HG03457 (cell line): Measurements from ENCODE around the gene TMEM63C.

ENCODE experiments used
- ATAC-seq: cut with Tn5 transposase; IDR thresholded peaks from one replicate; pipeline ENCODE4 v1.9.1; 2021; ENCODE audit warnings: moderate number of reproducible peaks; ENCODE audit not compliant: unreplicated experiment

The TMEM63C gene

DNA sequence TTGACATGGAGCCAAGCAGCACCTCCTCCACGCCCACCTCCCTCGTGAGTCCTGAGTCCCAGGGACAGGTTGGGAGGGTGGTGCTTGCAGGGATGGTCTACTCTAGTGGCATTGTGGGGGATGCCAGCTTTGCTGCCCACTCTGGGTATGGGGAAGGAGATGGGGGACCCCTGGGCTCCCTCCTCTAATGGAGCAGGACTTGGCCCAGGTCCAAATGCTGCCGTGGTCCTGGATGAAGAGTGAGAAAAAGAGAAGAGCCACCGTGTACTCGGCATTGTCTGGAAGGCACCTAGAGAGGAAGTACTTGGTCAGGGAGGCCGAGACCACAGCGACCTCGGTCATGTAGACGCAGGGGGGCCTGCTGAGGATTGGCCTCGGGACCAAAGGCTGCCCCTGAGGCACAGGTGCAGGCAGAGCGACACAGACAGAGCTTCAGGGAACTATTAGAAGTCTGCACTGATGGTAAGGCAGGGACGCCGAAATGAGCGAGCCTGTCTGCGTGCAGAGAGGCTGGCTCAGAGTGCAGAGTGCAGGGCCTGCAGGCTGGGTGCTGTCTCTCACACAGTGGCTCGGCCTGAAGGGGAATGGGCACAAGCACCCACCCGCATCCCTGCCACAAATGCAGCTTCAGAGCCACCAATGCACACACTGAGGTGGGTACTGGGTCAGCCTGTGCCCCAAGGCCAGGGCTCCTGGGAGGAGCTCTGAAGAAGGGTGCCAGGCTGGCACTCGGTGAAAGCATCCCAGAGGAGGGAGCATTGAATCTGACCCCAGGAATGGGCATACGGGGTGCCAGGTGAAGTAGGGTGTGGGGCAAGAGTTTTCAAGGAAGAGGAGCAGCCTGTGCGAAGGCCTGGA, 72.0 kb downstream of the TMEM63C start:
- ATAC-seq: no peak

DNA sequence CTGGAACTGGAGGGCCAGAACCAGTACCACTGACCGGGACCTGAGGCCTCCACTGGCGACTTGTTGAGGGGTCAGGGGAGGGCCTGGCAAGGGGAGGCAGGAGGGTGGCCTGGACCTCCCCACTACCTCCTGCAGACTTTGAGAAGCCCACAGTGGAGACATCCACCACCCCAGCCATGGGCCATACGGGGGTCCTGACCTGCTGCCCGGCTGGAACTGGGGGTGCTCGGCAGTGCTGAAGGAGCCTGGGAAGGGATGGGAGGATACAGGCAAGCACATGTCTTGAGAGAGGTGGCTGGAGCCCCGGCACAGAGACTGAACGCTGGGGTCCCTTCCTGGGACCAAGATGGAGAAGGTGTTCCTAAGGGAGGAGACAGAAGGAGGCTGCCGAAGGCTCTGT, 75.1 kb downstream of the TMEM63C start:
- no peak for ATAC-seq

DNA sequence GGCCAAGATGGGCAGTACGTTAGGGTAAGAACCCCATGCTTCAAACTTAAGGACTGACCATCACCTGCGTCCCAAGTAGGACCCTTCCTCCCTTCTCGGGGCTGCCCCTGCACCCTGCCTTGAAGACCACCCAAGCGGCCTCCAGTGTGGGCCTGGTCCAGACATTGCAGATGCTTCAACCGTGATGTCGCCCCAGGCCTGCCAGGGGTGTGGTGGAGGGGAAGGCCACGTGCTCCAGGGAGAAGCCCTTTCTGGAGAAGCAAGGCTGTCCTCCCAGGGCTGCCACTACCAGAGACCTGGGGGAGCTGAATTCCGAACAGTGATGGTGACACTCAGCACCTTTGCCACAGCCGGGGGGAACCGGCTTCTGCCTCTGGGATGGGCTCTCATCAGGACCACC, 76.1 kb downstream of the TMEM63C start:
- no peak for ATAC-seq

DNA sequence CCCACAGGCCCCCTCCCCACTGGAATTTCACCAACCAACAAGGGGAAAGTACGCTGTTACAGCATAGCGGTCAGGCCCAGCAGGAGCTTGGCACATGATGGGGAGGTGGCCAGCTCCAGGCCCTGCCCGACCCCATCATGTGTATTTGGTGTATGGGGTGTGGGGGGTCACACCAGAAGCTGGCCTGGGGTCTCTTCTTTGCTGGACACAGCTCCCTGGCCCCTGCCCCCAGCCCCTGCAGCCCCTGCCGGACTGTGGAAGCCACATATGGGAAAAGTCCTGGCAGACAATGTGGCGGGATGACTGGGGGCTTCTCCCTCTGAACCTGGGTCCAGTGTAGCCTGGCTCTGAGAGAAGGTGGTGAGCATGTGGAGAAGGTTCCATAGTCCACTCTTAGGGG, 77.0 kb downstream of the TMEM63C start:
- no peak for ATAC-seq

DNA sequence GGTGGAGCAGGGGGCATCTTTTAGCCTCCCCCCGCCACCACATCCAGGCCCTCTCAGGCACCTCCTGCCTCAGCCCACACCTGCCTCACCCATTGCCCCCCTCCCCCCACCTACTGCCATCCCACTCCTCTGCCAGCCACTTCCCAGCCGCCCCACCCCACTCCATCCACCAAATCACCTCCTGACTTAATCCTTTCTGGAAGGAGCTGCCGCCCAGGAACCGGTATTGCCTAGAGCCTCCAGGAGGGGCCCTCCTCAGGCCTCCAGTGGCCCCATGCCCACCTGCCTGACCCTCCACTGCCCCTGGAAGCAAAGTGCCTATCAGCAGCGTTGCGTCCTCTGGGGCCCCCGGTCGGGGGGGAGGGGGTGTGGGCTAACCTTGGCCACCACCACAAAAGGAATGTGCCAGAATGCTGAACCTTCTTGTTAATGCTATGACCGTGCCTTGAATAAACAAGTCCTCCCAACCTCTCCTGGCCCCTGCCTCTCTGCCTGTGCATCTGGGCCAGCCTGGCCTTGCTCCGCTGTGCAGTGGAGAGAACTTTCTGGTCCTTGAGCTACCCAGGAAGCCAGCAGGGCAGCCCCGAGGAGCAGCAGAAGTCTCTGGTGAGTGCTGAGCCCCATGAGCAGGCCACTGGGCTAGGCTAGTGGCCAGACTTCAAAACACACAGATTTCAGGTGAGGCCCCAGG, 77.6 kb downstream of the TMEM63C start:
- no peak for ATAC-seq

DNA sequence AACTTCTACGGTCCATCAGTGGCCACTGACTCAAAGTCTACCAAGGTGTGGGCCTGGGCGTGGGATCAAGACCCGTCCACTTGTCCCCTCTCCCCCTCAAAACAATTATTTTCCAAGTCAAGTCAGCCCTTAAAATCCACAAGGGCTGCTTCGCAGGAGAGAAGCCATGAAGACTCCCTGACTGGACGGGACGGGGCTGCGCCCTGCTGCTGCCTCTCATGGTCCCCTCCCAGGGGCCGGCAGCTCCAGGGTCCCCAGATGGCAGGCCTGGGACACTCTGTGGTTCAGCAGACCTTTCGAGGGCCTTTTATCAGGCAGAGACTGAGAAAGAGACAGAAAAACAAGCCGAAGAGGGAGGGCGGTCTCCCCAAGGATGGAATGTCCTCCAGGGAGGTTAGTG, 78.6 kb downstream of the TMEM63C start:
- no peak for ATAC-seq

DNA sequence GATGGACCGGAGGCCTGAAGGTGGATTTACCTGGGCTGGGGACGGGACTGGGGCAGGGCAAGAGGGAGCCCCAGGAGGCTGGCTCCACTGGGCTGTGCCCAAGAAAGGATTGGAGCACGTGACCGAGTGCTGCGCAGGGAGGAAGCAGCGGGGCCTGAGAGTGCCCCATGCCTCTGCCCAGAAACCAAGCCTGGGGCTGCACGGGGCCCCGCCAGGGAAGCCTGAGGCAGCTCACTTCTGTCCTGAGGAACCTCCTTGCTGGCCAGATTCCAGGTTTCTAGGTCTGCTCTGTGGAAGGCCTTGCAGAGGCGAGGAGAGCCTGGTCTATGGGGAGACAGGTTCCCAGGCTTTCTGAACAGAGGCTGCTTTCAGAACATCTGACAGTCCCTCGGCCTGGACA, 79.0 kb downstream of the TMEM63C start:
- ATAC-seq: no peak

DNA sequence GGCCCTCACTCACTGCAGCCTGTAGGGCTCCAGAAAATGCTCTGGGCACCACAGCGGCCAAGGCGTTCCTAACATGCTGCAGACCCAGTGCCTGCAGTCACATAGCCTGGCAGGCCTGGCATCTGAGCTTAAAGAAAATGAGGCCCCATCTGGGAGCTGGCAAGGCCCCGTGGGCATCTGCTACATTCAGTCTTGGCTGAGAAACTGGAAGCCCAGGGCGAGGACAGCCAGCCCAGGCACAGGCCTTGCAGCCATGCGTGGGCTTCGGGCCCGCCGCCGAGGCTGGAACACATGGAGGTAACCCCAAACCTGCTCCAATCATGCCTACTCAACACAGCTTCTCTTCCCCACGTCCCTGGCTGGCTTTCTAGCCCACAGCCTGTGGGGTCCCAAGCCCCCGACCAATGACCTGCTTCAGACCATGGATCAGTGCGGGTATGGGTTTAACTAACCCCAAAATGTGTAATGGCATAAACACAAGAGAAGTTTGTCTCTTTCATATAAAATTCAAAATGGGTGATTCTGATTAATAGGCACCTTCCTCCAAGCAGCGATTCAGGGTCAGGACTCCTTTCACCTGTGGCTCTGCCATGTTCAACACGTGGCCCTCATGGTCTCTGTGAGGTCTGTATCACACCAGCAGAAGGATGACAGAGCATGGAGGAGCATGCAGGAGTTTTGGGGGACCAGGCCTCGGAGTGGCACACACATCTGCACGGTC, 83.0 kb downstream of the TMEM63C start:
- ATAC-seq: no peak

DNA sequence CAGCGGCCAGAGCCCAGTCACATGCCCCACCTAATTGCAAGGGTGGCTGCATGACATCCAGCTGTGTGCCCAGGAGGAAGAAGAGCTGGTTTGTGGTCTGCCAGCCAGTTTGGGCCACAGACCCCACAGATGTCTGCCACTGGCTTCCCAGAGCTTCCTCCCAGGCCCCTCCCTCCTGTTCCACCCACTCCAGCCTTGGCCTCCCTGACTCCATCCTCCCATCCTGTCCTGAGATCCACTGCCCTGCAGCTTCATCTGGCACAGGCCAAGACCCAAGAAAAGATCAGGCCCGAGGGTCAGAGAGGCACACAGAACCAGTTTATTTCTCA, 83.6 kb downstream of the TMEM63C start:
- no peak for ATAC-seq

DNA sequence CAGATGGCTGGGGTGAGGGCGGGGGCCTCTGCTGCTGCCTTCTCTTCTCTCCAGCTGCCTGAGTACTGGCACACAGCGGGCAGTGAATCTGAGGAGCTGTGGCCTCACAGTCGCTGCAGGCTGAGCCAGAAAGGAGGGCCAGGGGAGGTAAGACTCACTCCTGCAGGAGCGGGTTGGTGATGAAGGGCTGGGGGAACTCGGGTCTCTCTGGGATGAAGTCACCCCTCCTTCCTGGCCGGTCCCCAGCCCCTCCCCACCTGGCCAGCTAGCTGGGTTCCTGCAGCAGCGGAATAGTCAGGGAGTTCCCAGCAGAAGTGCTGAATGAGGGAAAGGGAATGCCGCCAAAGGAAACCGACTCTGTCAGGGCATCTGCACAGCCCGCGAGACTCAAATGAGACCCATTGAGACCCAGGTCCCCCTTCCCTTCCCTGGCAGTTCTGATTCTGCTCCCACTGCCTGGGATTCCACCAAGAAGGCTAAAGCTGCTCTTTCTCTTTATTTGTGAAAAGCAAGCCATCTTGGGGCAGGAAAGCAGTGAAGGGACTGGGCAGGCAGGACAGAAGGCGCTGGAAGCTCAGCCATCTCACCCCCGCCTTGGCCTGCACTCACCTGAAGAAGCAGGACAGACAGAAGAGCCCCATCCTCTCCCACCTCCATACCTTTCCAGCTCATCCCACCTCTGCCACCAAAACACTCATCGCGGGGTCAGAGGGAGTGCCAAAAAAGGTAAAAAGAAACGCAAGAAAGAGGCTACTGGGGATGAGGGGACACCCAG, 84.2 kb downstream of the TMEM63C start:
- no peak for ATAC-seq

DNA sequence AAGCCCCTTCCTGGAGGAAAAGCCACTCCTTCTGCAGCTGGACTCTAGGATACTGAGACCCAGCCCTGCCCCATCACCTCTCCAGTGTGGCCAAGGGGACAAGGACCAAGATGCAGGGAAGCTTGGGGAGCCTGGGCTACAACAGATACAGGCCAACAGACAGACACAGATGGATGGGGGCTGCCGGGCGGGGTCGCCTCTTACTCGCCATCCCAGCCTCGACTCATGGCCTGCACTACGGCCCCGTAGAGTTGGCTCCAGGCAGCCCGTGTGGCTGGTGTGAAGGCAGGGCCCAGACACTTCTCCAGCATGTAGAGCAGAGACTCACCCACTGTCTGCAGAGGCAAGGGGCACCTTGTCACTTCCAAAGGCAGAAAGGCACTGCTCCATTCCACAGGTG, 84.7 kb downstream of the TMEM63C start:
- ATAC-seq: no peak

DNA sequence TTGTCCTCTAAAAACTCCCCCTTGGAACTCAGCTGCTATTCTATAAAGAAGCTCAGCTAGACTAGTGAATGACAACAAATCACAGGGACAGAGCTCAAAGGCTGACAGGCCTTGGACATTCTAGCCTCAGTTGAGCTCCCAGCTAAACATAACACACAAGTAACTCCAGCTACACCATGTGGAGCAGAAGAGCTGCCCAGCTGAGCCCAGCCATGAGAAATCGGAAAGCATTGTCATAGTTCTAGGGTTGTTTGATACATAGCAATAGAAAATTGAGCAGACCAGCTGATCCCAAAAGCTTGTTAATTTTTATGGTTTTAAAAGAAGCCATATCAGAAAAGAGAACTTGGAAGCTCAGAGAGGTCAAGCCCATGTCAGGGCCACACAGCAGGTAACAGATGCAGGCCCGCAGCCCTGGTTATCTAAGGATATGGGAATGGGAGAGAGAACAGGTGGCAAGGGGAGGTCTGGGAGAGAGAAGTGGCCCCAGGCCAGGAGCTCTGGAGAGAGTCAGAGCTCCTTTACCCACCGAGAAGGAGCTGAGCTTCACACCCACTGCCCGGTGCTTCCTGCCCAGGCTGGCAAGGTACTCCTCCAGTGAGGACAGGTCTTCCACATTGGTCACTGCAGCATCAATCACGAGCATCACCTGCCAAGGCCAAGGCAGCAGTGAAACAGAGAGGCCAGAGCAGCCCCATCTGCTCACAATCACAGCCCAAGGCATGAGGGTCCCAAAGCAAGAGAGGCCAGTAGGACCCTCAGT, 86.5 kb downstream of the TMEM63C start:
- no peak for ATAC-seq

DNA sequence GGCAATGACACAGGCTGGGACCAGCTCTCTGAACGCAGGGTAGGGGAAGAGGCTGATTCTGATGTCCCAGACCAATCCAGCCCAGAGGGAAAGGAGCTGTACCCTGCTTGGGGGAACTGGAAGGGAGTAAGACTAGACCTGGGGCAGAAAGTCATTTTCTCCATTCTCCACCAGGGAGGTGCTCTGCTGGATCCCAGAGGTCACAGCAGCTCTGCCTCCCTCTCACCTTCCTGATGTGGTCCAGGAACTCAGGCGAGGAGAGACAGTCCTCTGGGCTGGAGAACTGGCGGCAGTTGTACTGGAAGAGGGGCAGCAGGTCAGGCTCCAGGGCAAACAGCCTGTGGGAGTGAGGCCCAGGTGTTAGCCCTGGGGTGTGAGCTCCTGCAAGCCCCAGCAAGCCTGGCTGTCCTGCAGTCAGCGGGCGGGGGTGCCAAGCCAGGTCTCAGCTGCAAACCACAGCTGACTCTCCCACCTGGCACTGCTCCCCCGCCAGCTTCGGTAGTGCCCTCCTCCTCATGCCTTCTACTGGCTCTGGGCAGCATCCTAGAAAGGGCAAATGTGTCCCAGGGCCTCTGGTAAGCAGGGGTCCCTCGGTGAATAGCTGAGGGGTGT, 87.5 kb downstream of the TMEM63C start:
- ATAC-seq: no peak

DNA sequence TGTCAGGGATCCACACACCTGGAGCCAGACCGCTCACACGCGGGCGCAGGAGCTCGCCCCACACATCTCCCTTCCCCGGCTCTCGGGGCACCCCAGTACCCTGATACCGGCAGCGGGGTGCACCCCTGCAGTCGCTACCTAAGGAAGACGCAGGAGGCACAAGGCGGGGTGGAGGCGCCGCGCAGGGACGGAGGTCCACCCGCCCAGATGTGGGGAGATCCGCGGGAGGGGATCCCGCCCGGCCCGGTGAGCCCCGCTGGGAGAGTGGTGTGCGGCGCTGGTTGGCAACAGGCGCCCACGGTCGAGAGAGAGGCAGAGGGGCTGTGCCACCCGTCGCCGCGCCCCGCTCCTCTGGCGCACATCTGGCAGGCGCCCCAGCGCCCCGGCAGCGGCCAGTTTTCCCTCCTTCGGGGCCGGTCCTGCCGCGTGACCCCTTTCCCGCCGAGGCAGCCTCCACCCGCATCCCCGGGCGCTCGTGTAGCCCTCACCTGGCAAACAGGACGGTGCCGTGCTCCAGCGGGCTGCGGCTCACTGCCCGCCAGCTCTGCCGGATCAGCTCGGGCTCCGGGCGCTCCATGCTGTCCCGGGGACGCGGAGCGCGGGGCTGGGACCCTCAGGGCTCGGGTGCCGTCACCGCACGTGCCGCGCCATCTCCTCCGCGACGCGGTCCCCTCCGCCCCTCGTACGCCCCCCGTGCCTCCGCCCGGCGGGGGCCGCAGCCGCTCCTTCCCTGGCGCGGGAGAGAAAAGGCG, 88.9 kb downstream of the TMEM63C start:
- ATAC-seq: no peak

DNA sequence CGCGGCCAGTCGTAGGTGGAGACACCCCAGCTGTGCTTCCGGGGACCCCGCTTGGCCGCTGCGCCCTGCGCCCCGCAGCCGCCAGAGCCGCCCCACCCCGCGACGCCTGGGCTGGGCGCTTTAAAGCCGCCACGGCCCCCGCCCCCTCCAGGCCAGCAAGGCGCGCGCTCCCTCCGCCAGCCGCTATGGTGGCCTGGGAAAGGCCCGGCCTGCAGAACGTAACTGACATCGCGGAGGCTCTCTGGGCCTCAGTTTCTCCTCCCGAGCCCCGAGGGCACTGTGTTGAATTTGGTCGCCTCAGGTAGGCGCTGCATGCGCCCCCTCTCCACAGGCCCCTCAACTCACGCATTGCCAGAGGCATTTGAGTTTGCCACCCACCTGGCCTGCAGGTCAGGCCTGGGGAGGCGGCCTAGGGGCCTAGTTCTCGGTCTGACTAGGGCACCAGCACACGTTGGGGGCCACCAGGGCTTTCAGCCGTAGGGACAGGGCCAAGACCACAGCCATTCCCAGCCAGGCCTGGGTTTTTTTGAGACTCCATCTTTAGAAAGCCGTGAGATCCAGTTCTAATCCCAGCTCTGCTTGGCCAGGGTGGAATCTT, 89.6 kb downstream of the TMEM63C start, which contains the start of gene NGB:
Gene NGB, minus strand, starts transcription at position 94 of the 598 bp plus-strand sequence. CDS start 269 bp downstream, outside the sequence.
- ATAC-seq: no peak

DNA sequence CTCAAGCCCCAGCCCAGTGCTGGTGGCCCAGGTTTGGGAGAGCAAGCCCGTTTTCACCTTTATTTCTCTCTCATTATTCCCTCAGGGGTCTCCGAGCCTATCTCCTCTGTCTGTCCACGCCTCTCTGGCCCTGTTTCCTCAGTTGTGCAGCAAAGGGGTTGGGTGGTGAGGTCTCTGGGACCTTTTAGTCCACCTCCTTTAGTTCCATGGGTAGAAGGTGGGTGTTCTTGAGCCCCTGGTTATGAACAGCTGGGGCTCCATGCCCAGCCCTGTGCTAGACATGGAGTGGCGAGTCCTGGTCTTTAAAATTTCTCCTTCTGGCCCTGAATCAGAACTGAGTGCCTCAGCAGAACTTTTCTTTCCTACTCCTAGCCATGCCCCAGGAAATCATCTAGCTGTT, 90.7 kb downstream of the TMEM63C start:
- no peak for ATAC-seq

DNA sequence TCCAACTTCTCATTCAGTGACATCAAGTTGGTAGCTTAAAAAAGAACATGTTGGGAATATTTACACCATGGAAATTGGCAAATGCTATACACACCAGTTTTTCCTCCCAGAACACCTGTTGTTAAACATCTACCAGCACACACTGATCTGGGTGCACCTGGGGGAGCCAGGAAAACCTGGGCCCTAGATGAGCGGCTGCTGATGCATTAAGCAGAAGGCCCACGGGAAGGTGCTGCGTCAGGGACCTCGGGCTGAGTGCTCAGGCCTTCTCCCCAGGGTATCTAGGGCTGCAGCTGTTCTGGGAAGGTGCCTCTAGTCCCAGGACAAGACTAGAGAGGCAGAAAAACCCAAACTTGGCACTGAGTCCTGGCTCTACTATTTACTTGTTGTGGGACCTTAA, 92.2 kb downstream of the TMEM63C start:
- no peak for ATAC-seq

DNA sequence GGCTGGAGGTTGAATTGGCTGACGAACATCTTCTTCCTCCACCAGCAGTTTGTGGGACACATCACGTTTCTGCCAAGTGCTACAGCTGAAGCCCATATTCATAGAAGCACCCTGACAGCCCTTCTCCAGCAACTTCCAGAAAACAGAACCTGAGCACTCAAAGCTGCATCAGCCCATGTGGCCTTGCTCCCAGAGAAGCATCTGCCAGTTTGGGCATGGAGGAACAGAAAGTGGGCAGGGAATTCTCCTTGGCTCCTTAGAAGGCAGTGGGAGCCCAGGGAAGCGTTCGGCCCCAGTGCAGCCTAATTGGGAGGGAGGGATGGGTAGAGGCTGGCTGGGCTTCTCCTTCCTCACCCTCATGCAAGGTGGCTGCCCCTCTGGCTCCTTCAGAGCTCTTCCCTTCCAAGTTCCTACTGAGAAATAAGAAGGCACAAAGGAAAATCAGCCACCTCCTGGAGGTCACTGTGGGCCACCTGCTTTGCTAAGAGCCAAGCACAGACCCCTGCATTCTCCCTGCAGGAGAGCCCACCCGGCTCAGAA, 93.5 kb downstream of the TMEM63C start:
- no peak for ATAC-seq
